HEK293T (cell line): ENCODE data around the gene HSPA1L.

Experiments
- ARNT ChIP-seq: fragments of 450-650 bp; IDR thresholded peaks from 2 replicates; pipeline ENCODE4 v1.6.1; 2017; ENCODE audit warnings: mild to moderate bottlenecking
- BHLHE40 ChIP-seq: fragments of 450-650 bp; IDR thresholded peaks from 2 replicates; pipeline ENCODE4 v1.6.1; 2016; ENCODE audit warnings: mild to moderate bottlenecking, moderate library complexity, borderline replicate concordance
- ELF4 ChIP-seq: fragments of 450-650 bp; IDR thresholded peaks from 2 replicates; pipeline ENCODE4 v1.6.1; 2017; ENCODE audit warnings: antibody characterized with exemption
- FOXA1 ChIP-seq: fragments of 450-650 bp; IDR thresholded peaks from 2 replicates; pipeline ENCODE4 v1.6.1; 2016; ENCODE audit warnings: mild to moderate bottlenecking
- FOXK2 ChIP-seq: fragments of 450-650 bp; IDR thresholded peaks from 2 replicates; pipeline ENCODE4 v1.6.1; 2016; ENCODE audit warnings: mild to moderate bottlenecking
- FOXM1 ChIP-seq: fragments of 450-650 bp; IDR thresholded peaks from 2 replicates; pipeline ENCODE4 v1.6.1; 2017; ENCODE audit warnings: mild to moderate bottlenecking, borderline replicate concordance
- HDGF ChIP-seq: fragments of 450-650 bp; IDR thresholded peaks from 2 replicates; pipeline ENCODE4 v1.6.1; 2017; ENCODE audit warnings: antibody characterized with exemption, borderline replicate concordance
- L3MBTL2 ChIP-seq: fragments of 450-650 bp; conservative IDR thresholded peaks from 2 replicates; pipeline ENCODE4 v1.6.1; 2016; ENCODE audit warnings: mild to moderate bottlenecking
- LEF1 ChIP-seq: fragments of 450-650 bp; IDR thresholded peaks from 2 replicates; pipeline ENCODE4 v1.6.1; 2017; ENCODE audit warnings: mild to moderate bottlenecking, borderline replicate concordance
- NFRKB ChIP-seq: fragments of 450-650 bp; IDR thresholded peaks from 2 replicates; pipeline ENCODE4 v1.6.1; 2016; ENCODE audit warnings: mild to moderate bottlenecking, moderate library complexity
- SP1 ChIP-seq: fragments of 450-650 bp; IDR thresholded peaks from 2 replicates; pipeline ENCODE4 v1.6.1; 2017
- TARDBP ChIP-seq: fragments of 450-650 bp; IDR thresholded peaks from 2 replicates; pipeline ENCODE4 v1.6.1; 2016
- ZNF384 ChIP-seq: fragments of 450-650 bp; IDR thresholded peaks from 2 replicates; pipeline ENCODE4 v1.6.1; 2016

GRCh38 chr6:31805939-31806469 lies 9.1 kb downstream of the HSPA1L start:
- no peak for TF ChIP-seq L3MBTL2
- TF ChIP-seq BHLHE40 = no peak
- TF ChIP-seq FOXA1 = no peak
- no peak for TF ChIP-seq LEF1
- TF ChIP-seq SP1 = no peak
- TF ChIP-seq ELF4 = no peak
- TF ChIP-seq FOXK2 = no peak
- no peak for TF ChIP-seq NFRKB
- TF ChIP-seq HDGF = no peak
- no peak for TF ChIP-seq FOXM1
- TF ChIP-seq ZNF384 = no peak
- TF ChIP-seq ARNT = no peak
- no peak for TF ChIP-seq TARDBP
